NT2/D1 (cell line): ENCODE data around the gene MATN3.

ENCODE experiments used
- DNase-seq: peaks from one replicate; pipeline ENCODE4 v3.0.0-alpha.2; 2011; ENCODE audit warnings: low read depth, low spot score
- H3K27me3 ChIP-seq: 2 replicates; pipeline ENCODE4 v1.6.0; 2011; ENCODE audit warnings: mild to moderate bottlenecking; ENCODE audit not compliant: insufficient read length, insufficient read depth
- H3K36me3 ChIP-seq: 2 replicates; pipeline ENCODE4 v1.6.1; 2011; ENCODE audit warnings: mild to moderate bottlenecking, low read length, mixed read lengths; ENCODE audit not compliant: insufficient read depth, insufficient read length
- H3K4me1 ChIP-seq: 2 replicates; pipeline ENCODE4 v1.5.1; 2011; ENCODE audit not compliant: insufficient read depth, insufficient read length
- H3K4me3 ChIP-seq: 2 replicates; pipeline ENCODE4 v1.5.1; 2011; ENCODE audit warnings: low read depth; ENCODE audit not compliant: insufficient read length
- H3K9ac ChIP-seq: 2 replicates; pipeline ENCODE4 v1.6.0; 2011; ENCODE audit warnings: low read depth; ENCODE audit not compliant: insufficient read length
- H3K9me3 ChIP-seq: 2 replicates; pipeline ENCODE4 v1.5.1; 2011; ENCODE audit warnings: mild to moderate bottlenecking, low read length; ENCODE audit not compliant: insufficient read depth
- SUZ12 ChIP-seq: IDR thresholded peaks from 2 replicates; pipeline ENCODE4 v1.6.1; 2011; ENCODE audit not compliant: insufficient read length, insufficient read depth; ENCODE audit errors: extremely low read depth
- YY1 ChIP-seq: IDR thresholded peaks from 2 replicates; pipeline ENCODE4 v1.6.1; 2011; ENCODE audit not compliant: insufficient read length, insufficient read depth
- ZNF274 ChIP-seq: IDR thresholded peaks from 2 replicates; pipeline ENCODE4 v1.6.1; 2011; ENCODE audit warnings: mild to moderate bottlenecking, low read depth, low read length

The MATN3 gene, protein sequence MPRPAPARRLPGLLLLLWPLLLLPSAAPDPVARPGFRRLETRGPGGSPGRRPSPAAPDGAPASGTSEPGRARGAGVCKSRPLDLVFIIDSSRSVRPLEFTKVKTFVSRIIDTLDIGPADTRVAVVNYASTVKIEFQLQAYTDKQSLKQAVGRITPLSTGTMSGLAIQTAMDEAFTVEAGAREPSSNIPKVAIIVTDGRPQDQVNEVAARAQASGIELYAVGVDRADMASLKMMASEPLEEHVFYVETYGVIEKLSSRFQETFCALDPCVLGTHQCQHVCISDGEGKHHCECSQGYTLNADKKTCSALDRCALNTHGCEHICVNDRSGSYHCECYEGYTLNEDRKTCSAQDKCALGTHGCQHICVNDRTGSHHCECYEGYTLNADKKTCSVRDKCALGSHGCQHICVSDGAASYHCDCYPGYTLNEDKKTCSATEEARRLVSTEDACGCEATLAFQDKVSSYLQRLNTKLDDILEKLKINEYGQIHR

DNA sequence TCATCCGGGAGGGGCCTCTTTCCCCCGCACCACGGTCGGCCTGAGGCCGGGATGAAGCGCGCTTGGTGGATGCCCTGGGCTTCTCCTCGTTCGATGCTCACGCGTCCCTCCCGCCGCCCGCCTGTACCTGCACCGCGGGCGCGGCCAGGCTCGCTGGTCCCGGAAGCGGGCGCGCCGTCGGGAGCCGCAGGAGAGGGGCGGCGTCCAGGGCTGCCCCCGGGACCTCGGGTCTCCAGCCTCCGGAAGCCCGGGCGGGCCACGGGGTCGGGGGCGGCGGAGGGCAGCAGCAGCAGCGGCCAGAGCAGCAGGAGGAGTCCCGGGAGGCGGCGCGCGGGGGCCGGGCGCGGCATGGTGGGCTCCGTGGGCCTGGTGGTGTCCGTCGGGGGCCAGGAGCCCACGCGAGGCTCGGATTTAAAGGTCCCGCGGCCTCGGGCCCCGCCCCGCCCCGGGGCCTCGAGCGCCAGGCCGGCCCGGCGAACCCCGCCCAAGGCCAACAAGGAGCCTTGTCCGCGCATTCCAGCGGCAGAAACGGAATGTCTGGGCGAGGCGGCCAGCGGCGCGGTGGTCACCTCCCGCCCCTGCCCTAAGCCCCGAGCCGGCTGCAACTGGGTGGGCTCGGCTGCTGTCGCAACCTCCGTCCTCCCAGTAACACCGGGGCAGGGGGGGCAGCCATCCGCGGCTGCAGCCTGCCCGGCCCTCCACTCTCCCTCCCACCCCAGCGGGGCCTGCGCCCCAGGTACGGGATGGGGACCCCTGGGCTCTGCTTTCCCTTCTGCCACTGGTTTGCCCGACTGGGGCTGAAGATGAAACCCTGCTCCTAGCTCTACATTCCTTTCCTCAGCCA is at the start of gene MATN3:
Gene MATN3, minus strand, starts transcription at position 387 of the 844 bp plus-strand sequence. Its CDS starts 37 bp downstream, at position 350.
- TF ChIP-seq ZNF274 (no peak), SUZ12 (no peak), YY1 (no peak)
- no peak for DNase-seq
- H3K9me3 ChIP-seq: peaks cover 8% of the 10 kb centered on the region; the same call in 1 of the 2 replicates
- H3K27me3 ChIP-seq: peaks cover 33% of the 10 kb centered on the region
- H3K4me1 ChIP-seq: no peaks in the 10 kb centered on the region
- H3K4me3 ChIP-seq: peak within 1 kb of the TSS; percentile 41
- peak within 1 kb of the TSS; percentile 59 for H3K9ac ChIP-seq
- no peaks in the 10 kb centered on the region for H3K36me3 ChIP-seq

DNA sequence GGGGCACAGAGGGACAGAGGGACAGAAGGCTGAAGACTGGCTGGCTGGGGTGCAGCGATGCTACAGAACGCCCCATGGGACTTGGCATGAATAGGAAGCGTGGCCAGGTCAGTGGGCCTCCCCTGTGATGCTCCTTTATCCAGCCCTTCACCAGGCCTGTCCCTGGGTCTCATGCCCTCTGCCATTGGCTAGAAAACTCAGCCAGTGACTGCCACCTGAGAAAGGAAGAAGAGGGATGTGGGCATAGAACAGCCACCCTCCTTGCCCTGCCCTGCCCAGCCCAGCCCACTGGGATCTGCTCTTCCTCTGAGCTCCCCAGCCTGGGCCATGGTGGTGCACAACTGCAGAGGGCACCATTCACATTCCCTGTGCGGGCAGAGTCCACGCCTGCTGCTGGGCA is 49.5 kb upstream of the MATN3 start:
- Histone ChIP-seq H3K9me3 (no peaks in the 10 kb centered on the region), H3K4me1 (no peaks in the 10 kb centered on the region), H3K27me3 (no peaks in the 10 kb centered on the region), H3K9ac (no peak overlapping the region), H3K4me3 (no peak overlapping the region), H3K36me3 (no peaks in the 10 kb centered on the region)
- no peak for DNase-seq
- TF ChIP-seq SUZ12: no peak
- TF ChIP-seq ZNF274: no peak
- TF ChIP-seq YY1: no peak

DNA sequence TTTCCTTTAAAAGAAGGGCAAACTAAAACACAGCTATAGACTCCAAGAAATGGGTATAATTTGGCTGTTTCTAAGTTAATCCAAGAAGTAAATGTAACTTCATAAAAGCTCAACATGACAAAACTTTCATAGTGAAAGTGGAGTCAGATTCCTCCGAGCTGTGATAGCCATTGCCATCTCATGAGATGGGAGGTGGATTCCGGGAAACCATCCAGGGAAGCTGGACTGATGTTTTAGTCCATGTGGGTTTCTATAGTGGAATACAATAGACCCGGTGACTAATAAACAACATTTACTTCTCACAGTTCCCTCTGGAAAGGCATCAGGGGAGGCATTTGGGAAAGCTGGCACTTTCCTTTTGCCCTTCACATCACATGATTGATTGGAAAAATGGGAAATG is 49.0 kb upstream of the MATN3 start:
- no peak for DNase-seq

DNA sequence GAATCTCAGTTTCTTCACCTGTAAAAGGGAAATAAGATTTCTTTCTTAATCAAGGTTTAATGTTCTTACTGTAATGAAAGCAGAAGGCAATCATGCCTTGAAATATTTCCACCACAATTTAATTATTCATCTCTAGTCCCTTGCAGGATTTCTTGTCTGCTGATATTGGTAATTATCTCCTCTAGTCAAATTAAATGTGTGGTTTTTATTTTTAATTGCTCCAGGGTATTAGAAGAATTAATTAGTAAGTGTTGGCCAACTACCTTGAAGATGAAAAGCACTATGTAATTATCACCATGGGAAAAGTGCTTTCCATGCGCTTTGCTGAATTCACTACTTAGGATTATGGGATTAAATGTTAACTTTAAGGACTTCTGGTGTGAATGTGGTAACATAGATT is 47.6 kb upstream of the MATN3 start:
- Histone ChIP-seq H3K4me1 (no peaks in the 10 kb centered on the region), H3K4me3 (no peak overlapping the region), H3K9ac (no peak overlapping the region), H3K27me3 (no peaks in the 10 kb centered on the region), H3K9me3 (no peaks in the 10 kb centered on the region), H3K36me3 (no peaks in the 10 kb centered on the region)
- DNase-seq: no peak
- TF ChIP-seq YY1 (no peak), SUZ12 (no peak), ZNF274 (no peak)

More for the DNA sequence above, 49.0 kb upstream of the MATN3 start:
- TF ChIP-seq ZNF274 (no peak), SUZ12 (no peak), YY1 (no peak)
- Histone ChIP-seq H3K36me3 (no peaks in the 10 kb centered on the region), H3K4me1 (no peaks in the 10 kb centered on the region), H3K9ac (no peak overlapping the region), H3K4me3 (no peak overlapping the region), H3K27me3 (no peaks in the 10 kb centered on the region), H3K9me3 (no peaks in the 10 kb centered on the region)

- no peaks in the 10 kb centered on the region for H3K4me1 ChIP-seq
- TF ChIP-seq ZNF274 (no peak), SUZ12 (no peak), YY1 (no peak)
Measured at GRCh38 chr2:20057268-20057667, 44.8 kb upstream of the MATN3 start.

GRCh38 chr2:20054931-20055330 is 42.5 kb upstream of the MATN3 start:
- Histone ChIP-seq H3K36me3 (no peaks in the 10 kb centered on the region), H3K4me1 (no peaks in the 10 kb centered on the region), H3K9me3 (no peaks in the 10 kb centered on the region), H3K27me3 (no peaks in the 10 kb centered on the region), H3K9ac (no peak overlapping the region), H3K4me3 (no peak overlapping the region)
- DNase-seq: no peak
- TF ChIP-seq YY1 (no peak), SUZ12 (no peak), ZNF274 (no peak)

More at GRCh38 chr2:20057268-20057667, 44.8 kb upstream of the MATN3 start:
- no peaks in the 10 kb centered on the region for H3K27me3 ChIP-seq
- no peaks in the 10 kb centered on the region for H3K36me3 ChIP-seq
- H3K9me3 ChIP-seq: no peaks in the 10 kb centered on the region
- no peak overlapping the region for H3K9ac ChIP-seq
- no peak for DNase-seq
- no peak overlapping the region for H3K4me3 ChIP-seq

GRCh38 chr2:20054119-20054518 is 41.7 kb upstream of the MATN3 start:
- no peak for TF ChIP-seq YY1
- no peak for TF ChIP-seq ZNF274
- TF ChIP-seq SUZ12: no peak
- DNase-seq: no peak
- no peak overlapping the region for H3K4me3 ChIP-seq

More at GRCh38 chr2:20054119-20054518, 41.7 kb upstream of the MATN3 start:
- Histone ChIP-seq H3K27me3 (no peaks in the 10 kb centered on the region), H3K9ac (no peak overlapping the region), H3K9me3 (no peaks in the 10 kb centered on the region), H3K4me1 (no peaks in the 10 kb centered on the region), H3K36me3 (no peaks in the 10 kb centered on the region)
